ENCODE results near the gene SGSH.

The SGSH gene

DNA sequence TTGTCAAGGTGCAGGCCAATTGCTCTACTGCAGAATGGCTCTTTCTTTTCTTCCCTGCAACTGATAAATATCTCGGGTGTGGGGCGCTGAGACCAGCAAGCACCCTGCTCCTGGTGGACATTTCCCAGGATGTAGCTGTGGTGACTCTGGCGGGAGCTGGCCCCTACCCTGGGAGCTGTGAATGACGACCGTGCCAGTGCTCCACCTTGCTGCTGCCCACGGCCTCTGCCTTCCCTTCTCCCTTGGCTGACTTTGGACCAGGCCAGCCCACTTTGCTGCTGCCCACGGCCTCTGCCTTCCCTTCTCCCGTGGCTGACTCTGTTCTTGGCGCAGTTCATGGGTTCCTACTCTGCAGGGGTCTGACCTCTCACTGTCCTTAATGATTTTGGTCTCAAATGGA lies 34.2 kb downstream of the SGSH start:
- intact Hi-C loops (cut with micrococcal nuclease), result no loop called here
- Mint-ChIP-seq H3K27ac (no peak overlapping the region), H3K27me3 (peaks cover 11% of the 10 kb centered on the region), H3K4me3 (no peak overlapping the region), H3K36me3 (ENCODE audit: low read depth) (no peaks in the 10 kb centered on the region), H3K9me3 (no peaks in the 10 kb centered on the region), H3K4me1 (ENCODE audit: low read depth) (peaks cover 5% of the 10 kb centered on the region)

DNA sequence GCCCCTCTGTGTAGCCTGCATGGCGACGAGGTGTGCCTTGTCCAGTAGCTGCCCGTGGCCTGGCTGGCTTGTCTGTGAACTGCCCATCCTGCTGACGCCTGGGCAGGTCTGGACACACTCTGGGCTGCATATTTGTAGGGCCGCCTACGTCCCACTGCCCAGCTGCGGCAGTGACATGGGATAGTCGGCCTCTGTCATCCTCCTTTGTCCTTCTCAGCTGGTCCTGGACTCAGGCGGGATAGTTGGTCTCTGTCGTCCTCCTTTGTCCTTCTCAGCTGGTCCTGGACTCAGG lies 35.8 kb downstream of the SGSH start:
- no peaks in the 10 kb centered on the region for H3K9me3 Mint-ChIP-seq
- H3K4me3 Mint-ChIP-seq, result no peak overlapping the region
- peaks cover 5% of the 10 kb centered on the region for H3K4me1 Mint-ChIP-seq (ENCODE audit: low read depth)
- intact Hi-C loops (cut with micrococcal nuclease), result no loop called here
- no peak overlapping the region for H3K27ac Mint-ChIP-seq
- no peaks in the 10 kb centered on the region for H3K36me3 Mint-ChIP-seq (ENCODE audit: low read depth)
- peaks cover 17% of the 10 kb centered on the region for H3K27me3 Mint-ChIP-seq

DNA sequence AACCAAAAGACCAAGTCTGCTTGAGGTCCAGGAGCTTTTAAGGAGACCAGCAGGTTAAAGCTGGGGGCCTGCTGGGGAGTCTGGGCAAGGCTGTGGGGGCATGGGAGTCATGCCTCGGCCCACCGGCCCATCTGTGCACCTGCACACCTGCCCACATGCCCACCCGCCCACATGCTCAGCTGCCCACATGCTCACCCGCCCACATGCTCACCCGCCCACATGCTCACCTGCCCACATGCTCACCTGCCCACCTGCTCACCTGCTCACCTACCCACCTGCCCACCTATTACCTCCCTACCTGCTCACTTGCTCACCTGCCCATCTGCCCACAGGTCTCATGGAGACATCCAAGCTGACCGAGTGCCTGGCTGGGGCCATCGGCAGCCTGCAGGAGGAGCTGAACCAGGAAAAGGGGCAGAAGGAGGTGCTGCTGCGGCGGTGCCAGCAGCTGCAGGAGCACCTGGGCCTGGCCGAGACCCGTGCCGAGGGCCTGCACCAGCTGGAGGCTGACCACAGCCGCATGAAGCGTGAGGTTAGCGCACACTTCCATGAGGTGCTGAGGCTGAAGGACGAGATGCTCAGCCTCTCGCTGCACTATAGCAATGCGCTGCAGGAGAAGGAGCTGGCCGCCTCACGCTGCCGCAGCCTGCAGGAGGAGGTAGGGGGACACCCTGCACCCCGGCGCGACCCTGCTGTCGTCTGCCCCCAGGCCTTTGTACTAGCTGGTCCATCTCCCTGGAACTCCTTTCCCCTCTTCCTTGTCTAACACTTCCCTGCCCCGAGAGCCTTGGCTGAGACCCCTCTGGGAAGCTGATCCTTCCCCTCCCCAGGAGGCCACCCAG lies 36.3 kb downstream of the SGSH start:
- peaks cover 20% of the 10 kb centered on the region for H3K27me3 Mint-ChIP-seq
- no peak overlapping the region for H3K27ac Mint-ChIP-seq
- H3K36me3 Mint-ChIP-seq (ENCODE audit: low read depth), result no peaks in the 10 kb centered on the region
- intact Hi-C loops (cut with micrococcal nuclease), result no loop called here
- H3K4me1 Mint-ChIP-seq (ENCODE audit: low read depth), result peaks cover 5% of the 10 kb centered on the region
- H3K9me3 Mint-ChIP-seq, result no peaks in the 10 kb centered on the region
- H3K4me3 Mint-ChIP-seq, result no peak overlapping the region

DNA sequence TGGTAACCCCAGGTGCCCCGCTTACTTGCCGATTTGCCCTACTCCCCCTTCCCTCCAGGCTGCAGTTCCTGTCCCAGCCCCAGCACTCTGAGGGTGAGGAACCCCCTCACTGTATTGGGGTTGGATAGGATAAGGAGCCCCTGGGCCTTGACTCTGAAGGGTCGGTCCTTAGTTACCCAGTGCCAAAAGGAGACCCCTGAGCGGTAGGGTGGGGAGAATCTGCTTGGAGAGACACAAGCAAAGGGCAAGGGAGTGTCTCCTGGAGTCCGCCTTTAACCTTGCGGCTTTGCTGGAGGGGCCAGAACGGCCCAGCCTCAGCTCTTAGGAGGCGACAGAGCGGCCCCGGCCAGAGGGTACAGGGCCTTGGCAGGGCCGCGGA lies 37.3 kb downstream of the SGSH start:
- Mint-ChIP-seq H3K4me3 (no peak overlapping the region), H3K27ac (no peak overlapping the region), H3K27me3 (peaks cover 26% of the 10 kb centered on the region), H3K4me1 (ENCODE audit: low read depth) (peaks cover 5% of the 10 kb centered on the region), H3K36me3 (ENCODE audit: low read depth) (no peaks in the 10 kb centered on the region), H3K9me3 (no peaks in the 10 kb centered on the region)
- intact Hi-C loops (cut with micrococcal nuclease), result no loop called here

DNA sequence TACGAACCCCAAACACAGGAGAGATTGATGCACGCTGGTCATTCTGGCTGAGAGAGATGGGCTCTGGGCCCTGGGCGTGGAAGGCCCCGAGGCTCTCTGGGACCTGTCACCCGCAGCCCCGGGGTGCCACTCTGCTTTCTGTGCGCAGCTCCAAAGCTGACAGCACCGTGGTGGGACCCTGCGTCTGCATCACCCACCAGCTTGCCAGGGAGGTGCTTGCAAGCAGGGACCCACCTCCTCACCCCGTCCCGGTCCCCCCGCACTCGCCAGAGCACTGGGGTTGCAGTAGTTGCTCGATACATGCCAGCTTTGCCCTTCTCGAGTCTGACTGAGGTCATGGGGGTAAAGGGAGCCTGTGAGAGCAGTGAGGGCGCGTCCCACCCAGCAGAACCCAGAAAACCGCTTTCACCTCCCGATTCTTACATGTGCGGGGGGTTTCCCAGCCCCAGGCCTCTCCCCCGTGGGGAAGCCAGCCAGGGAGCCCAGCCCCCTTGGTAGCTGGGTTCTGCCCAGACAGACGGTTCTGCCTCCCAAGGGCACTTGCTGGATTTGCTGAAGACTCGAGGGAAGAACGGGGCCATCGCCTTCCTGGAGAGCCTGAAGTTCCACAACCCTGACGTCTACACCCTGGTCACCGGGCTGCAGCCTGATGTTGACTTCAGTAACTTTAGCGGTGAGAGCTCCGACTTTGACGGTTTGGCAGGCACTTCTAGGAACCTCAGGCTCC lies 37.9 kb downstream of the SGSH start:
- intact Hi-C loops (cut with micrococcal nuclease), result no loop called here
- no peaks in the 10 kb centered on the region for H3K36me3 Mint-ChIP-seq (ENCODE audit: low read depth)
- H3K4me3 Mint-ChIP-seq, result no peak overlapping the region
- peaks cover 26% of the 10 kb centered on the region for H3K27me3 Mint-ChIP-seq
- H3K9me3 Mint-ChIP-seq, result no peaks in the 10 kb centered on the region
- H3K4me1 Mint-ChIP-seq (ENCODE audit: low read depth), result peaks cover 5% of the 10 kb centered on the region
- no peak overlapping the region for H3K27ac Mint-ChIP-seq

DNA sequence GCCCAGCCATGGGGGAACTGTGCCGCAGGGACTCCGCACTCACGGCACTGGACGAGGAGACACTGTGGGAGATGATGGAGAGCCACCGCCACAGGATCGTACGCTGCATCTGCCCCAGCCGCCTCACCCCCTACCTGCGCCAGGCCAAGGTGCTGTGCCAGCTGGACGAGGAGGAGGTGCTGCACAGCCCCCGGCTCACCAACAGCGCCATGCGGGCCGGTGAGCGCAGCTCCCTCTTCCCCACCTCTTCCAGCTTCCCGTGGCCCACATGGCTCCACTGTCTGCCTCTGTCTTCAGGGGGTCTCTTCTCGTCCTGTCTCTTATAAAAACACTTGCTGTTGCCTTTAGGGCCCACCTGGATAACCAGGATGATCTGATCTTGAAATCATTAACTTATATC lies 38.7 kb downstream of the SGSH start:
- H3K4me3 Mint-ChIP-seq, result no peak overlapping the region
- no peak overlapping the region for H3K27ac Mint-ChIP-seq
- H3K9me3 Mint-ChIP-seq, result no peaks in the 10 kb centered on the region
- intact Hi-C loops (cut with micrococcal nuclease), result no loop called here
- H3K4me1 Mint-ChIP-seq (ENCODE audit: low read depth), result peaks cover 5% of the 10 kb centered on the region
- peaks cover 26% of the 10 kb centered on the region for H3K27me3 Mint-ChIP-seq
- no peaks in the 10 kb centered on the region for H3K36me3 Mint-ChIP-seq (ENCODE audit: low read depth)

DNA sequence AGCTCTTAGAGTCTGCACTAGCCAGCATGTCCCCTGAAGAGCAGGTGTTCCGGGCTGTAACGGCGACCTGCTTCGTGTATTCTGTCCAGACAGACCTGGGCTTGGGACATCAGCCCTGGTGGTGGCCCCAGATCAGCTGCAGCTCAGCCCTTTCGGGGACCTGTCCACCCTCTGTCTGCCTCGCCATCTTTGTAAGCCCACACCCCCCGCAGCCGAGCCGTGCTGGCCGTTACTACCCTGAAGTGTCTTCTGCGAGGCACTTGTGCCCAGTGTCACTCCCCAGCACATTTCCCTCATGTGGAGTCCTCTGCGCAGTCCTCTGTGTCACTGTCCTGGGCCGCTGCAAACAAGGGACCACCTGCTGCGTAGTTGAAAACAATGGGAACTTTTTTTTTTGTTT lies 39.9 kb downstream of the SGSH start:
- peaks cover 5% of the 10 kb centered on the region for H3K4me1 Mint-ChIP-seq (ENCODE audit: low read depth)
- no peak overlapping the region for H3K4me3 Mint-ChIP-seq
- no peaks in the 10 kb centered on the region for H3K36me3 Mint-ChIP-seq (ENCODE audit: low read depth)
- peaks cover 29% of the 10 kb centered on the region for H3K27me3 Mint-ChIP-seq
- no peak overlapping the region for H3K27ac Mint-ChIP-seq
- no peaks in the 10 kb centered on the region for H3K9me3 Mint-ChIP-seq
- intact Hi-C loops (cut with micrococcal nuclease), result no loop called here

DNA sequence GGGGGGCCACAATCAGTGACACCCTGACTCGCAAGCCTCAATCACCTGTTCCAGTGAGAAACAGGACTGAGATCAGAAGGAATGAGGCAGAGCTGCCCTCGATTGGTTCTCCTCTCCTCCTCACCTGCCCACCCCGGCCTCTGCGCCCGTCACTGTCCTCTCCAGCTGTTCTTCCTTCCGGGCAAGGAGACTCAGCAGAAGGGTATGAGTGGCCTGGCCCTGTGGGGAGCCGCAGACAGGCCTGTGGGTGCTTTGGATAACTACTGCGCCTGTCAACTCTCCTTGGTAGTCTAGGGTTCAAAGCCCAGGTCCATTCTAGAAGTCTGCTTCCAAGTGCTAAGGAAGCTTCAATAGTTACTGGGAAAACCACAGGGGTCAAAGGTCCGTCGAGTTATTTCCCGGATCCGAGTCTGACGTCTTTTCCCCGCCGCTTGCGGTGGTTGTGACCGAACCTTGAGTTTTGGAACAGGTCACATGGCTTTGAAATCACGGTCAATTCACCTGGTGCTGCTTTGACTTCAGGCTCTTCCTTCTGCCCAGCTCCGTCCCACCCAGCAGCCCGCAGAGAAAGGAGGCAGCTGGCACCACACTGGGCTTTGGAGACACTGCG lies 42.0 kb downstream of the SGSH start:
- Mint-ChIP-seq H3K4me1 (ENCODE audit: low read depth) (peaks cover 6% of the 10 kb centered on the region), H3K27me3 (peaks cover 38% of the 10 kb centered on the region), H3K9me3 (no peaks in the 10 kb centered on the region), H3K27ac (no peak overlapping the region), H3K4me3 (no peak overlapping the region), H3K36me3 (ENCODE audit: low read depth) (no peaks in the 10 kb centered on the region)
- intact Hi-C loops (cut with micrococcal nuclease), result no loop called here

DNA sequence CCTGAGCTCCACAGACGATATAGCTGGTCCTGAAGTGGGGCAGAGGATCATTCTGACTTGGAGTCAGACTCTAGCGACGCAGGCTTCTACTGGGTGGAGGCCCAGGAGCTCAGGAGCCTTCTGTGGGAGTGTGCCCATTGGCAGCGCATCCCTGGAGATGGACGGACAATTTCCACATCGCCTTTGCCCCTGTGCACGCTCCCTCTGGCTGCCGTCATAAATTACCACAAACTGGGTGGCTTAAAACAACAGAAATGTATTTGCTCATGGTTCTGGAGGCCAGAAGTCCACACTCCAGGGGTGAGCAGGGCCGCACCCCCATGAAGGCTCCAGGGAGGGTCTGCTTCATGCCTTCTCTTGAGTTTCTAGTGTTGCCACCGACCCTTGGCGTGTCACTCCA lies 43.4 kb downstream of the SGSH start:
- no peaks in the 10 kb centered on the region for H3K36me3 Mint-ChIP-seq (ENCODE audit: low read depth)
- peaks cover 43% of the 10 kb centered on the region for H3K27me3 Mint-ChIP-seq
- H3K9me3 Mint-ChIP-seq, result no peaks in the 10 kb centered on the region
- peaks cover 6% of the 10 kb centered on the region for H3K4me1 Mint-ChIP-seq (ENCODE audit: low read depth)
- no peak overlapping the region for H3K4me3 Mint-ChIP-seq
- intact Hi-C loops (cut with micrococcal nuclease), result no loop called here
- H3K27ac Mint-ChIP-seq, result peak overlapping the region; percentile 18

DNA sequence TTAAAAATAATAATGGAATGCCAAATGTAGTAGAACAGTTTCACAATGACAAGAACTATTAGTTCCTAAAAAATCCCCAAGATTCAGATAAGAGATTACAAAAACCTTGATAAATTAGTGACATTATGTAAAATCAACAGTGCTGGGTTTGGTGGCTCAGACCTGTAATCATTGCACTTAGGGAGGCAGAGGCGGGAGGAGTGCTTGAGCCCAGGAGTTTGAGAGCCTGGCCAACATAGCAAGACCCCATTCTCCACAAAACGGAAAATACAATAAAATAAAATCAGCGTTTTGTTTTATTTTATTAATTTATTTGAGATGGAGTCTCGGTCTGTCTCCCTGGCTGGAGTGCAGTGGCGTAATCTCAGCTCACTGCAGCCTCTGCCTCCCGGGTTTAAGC lies 46.2 kb downstream of the SGSH start:
- peaks cover 12% of the 10 kb centered on the region for H3K4me1 Mint-ChIP-seq (ENCODE audit: low read depth)
- H3K27me3 Mint-ChIP-seq, result peaks cover 38% of the 10 kb centered on the region

DNA sequence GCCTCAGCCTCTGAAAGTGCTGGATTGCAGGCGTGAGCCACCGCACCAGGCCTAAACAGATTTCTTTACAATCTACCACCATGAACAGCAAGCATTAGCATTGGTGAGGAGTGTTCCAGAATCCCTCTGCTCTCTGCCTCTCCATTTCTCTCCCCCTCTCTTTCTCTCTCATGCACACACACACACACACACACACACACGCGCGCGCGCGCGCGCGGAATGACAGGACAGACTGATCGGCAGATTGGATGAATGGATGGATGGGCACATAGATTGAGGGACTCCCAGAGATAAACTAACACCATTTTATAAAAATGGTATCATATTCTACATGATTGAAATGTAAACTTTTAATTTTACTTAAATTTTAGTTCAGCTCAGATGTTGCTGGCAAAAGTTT lies 47.0 kb downstream of the SGSH start:
- H3K27ac Mint-ChIP-seq, result no peak overlapping the region
- intact Hi-C loops (cut with micrococcal nuclease), result no loop called here
- H3K4me1 Mint-ChIP-seq (ENCODE audit: low read depth), result peaks cover 12% of the 10 kb centered on the region
- no peak overlapping the region for H3K4me3 Mint-ChIP-seq
- peaks cover 32% of the 10 kb centered on the region for H3K27me3 Mint-ChIP-seq
- no peaks in the 10 kb centered on the region for H3K36me3 Mint-ChIP-seq (ENCODE audit: low read depth)
- H3K9me3 Mint-ChIP-seq, result no peaks in the 10 kb centered on the region

More for the DNA sequence above, 46.2 kb downstream of the SGSH start:
- Mint-ChIP-seq H3K36me3 (ENCODE audit: low read depth) (no peaks in the 10 kb centered on the region), H3K9me3 (no peaks in the 10 kb centered on the region), H3K27ac (no peak overlapping the region), H3K4me3 (no peak overlapping the region)
- intact Hi-C loops (cut with micrococcal nuclease), result no loop called here

DNA sequence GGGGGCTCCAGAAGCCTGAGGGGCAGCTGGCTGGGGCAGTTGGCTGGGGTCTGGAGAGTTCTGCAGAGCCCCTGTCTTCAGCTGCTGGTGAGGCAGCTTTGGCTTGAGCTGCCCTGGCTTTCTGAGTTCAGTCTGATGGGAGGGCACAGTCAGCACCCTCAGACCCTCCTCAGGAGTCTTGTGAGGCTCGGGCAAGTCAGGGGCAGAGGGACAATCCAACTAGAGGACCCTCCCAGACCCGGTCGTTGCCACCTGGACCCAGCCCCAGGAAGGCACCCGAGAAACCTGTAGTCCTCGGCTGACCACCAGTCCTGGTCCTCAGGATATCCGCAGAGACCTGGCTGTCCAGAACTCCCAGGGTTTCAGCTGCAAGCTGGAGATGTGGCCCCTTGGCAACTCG lies 48.5 kb downstream of the SGSH start:
- Mint-ChIP-seq H3K9me3 (no peaks in the 10 kb centered on the region), H3K27me3 (peaks cover 32% of the 10 kb centered on the region), H3K4me1 (ENCODE audit: low read depth) (peaks cover 12% of the 10 kb centered on the region), H3K36me3 (ENCODE audit: low read depth) (no peaks in the 10 kb centered on the region), H3K4me3 (no peak overlapping the region), H3K27ac (no peak overlapping the region)
- intact Hi-C loops (cut with micrococcal nuclease), result no loop called here

DNA sequence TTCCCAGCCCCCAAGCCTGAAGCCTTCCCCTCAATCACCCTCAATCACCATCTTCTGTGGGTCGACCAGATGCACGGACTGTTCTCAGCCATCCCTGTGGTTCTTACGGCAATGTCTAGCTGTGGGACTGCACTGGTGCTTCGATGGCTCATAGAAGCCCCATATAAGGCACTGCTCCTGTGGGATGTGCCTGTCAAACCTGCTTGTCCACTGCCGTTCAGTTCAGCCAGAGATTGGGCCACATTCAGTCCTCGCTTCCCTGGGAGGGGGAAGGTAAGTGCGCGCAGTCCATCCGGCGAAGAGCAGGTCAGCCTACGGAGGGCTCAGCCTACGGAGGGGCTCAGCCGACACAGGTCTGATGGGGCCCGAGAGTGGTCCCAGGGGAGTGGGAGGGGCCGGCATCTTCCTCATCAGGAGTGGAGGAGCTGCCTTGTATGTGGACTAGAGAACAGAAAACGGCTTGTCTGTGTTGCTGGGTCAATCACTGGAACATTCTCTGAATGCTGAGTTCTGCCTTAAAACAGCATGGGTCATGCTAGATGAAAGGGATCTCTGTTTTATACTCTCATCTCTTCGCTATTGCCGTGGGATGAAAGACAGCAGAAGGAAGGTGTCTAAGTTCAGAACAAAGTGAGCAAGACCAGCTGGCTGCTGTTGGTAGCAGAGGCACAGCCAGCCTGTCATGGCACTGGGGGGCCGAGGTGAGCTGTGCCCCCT lies 50.2 kb downstream of the SGSH start, which contains the start of gene CARD14:
Gene CARD14, plus strand, starts transcription at position 247 of the 717 bp plus-strand sequence. CDS start 11,409 bp downstream, outside the sequence.
- Mint-ChIP-seq H3K4me3 (no peak within 1 kb of the TSS), H3K9me3 (no peaks in the 10 kb centered on the region)
- intact Hi-C loops (cut with micrococcal nuclease), result no loop called here

DNA sequence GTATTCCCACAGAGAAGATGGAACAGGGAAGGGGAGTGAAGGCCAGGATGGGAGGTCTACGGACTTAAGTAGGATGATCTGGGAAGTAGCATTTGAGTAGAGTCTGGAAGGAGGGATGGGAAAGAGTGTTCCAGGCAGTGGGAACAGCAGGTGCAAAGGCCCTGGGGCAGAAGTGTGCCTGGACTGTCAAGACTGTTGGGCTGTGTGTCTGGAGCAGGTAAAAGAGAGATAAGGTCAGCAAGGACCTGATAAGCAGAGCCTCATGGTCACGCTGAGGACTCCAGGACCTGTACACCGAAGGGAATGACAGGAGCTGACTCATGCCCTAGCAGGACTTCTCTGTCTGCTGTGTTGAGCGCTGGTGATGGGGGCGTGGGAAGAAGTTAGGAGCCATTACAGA lies 51.0 kb downstream of the SGSH start:
- peaks cover 6% of the 10 kb centered on the region for H3K4me1 Mint-ChIP-seq (ENCODE audit: low read depth)
- intact Hi-C loops (cut with micrococcal nuclease), result no loop called here
- H3K27ac Mint-ChIP-seq, result no peak overlapping the region
- H3K27me3 Mint-ChIP-seq, result peaks cover 21% of the 10 kb centered on the region
- H3K36me3 Mint-ChIP-seq (ENCODE audit: low read depth), result no peaks in the 10 kb centered on the region
- H3K9me3 Mint-ChIP-seq, result no peaks in the 10 kb centered on the region
- no peak overlapping the region for H3K4me3 Mint-ChIP-seq

More for the DNA sequence above, 50.2 kb downstream of the SGSH start, which contains the start of gene CARD14:
- Mint-ChIP-seq H3K4me1 (ENCODE audit: low read depth) (peaks cover 6% of the 10 kb centered on the region), H3K27me3 (peaks cover 26% of the 10 kb centered on the region), H3K36me3 (ENCODE audit: low read depth) (no peaks in the 10 kb centered on the region), H3K27ac (no peak within 1 kb of the TSS)
